H1 (cell line): ENCODE results near the gene KLHDC10. TPM values are rescaled to one million over a fixed set of nuclear protein-coding genes. Genes with fewer than 3 reads are reported as not detected.

Experiments
- CTCF ChIA-PET: fragments of 300-600 bp; sonication (Branson Sonifier 250); formaldehyde crosslinking; loops from one replicate; lab custom pipeline; 2021; ENCODE audit not compliant: partially characterized antibody; lab: Charles Lee
- POLR2A ChIA-PET: fragments of 300-600 bp; sonication (Branson Sonifier 250); formaldehyde crosslinking; loops from one replicate; lab custom pipeline; 2021; ENCODE audit warnings: inconsistent platforms; ENCODE audit not compliant: partially characterized antibody; lab: Charles Lee
- DNase-seq, 2 experiments: peaks; one replicate each; pipeline versions ENCODE4 v3.0.0 to v3.0.0-alpha.2; 2010 to 2022; ENCODE audit warnings: low spot score in 2 of 2, low read depth in 1 of 2, mixed read lengths in 1 of 2
- FAIRE-seq: peaks from 2 replicates; lab custom pipeline; 2011; peaks lifted over from hg19 to GRCh38; lab: Jason Lieb, UNC
- H2AFZ ChIP-seq: 2 replicates; pipeline ENCODE4 v1.8.1; 2012; ENCODE audit warnings: low read length, inconsistent platforms
- H2AK5ac ChIP-seq: 2 replicates; pipeline ENCODE4 v1.6.1; 2013; ENCODE audit warnings: low read depth, low read length
- H2BK120ac ChIP-seq: replicated peaks from 2 replicates; pipeline ENCODE3; 2013; ENCODE audit warnings: low read depth, low read length, inconsistent platforms
- H2BK12ac ChIP-seq: 2 replicates; pipeline ENCODE4 v1.6.1; 2013; ENCODE audit warnings: low read depth, low read length
- H2BK15ac ChIP-seq: 2 replicates; pipeline ENCODE4 v1.6.1; 2013; ENCODE audit warnings: low read length
- H2BK20ac ChIP-seq: 2 replicates; pipeline ENCODE4 v1.6.1; 2013; ENCODE audit warnings: low read length
- H2BK5ac ChIP-seq: 2 replicates; pipeline ENCODE4 v1.6.1; 2013; ENCODE audit warnings: low read depth, low read length
- H3K14ac ChIP-seq: 2 replicates; pipeline ENCODE4 v1.6.1; 2013; ENCODE audit warnings: inconsistent platforms; ENCODE audit not compliant: insufficient read length
- H3K18ac ChIP-seq: 2 replicates; pipeline ENCODE4 v1.6.1; 2013; ENCODE audit warnings: low read length; ENCODE audit errors: extremely low read depth
- H3K23ac ChIP-seq: 2 replicates; pipeline ENCODE4 v1.6.1; 2013; ENCODE audit warnings: inconsistent platforms; ENCODE audit not compliant: insufficient read length
- H3K23me2 ChIP-seq: 2 replicates; pipeline ENCODE4 v1.6.1; 2013; ENCODE audit warnings: low read depth, low read length
- H3K27ac ChIP-seq: 2 replicates; pipeline ENCODE4 v1.6.1; 2011; ENCODE audit warnings: low read depth, low read length, inconsistent platforms
- H3K27me3 ChIP-seq, 4 experiments: replicated peaks in 1 of 4; 1 replicate in 1 of 4; 2 replicates in 3 of 4; pipeline versions ENCODE4 v1.6.1 to v1.8.1; 2011 to 2013; ENCODE audit warnings: low read length in 3 of 4, mild to moderate bottlenecking in 3 of 4, inconsistent platforms in 2 of 4, mixed read lengths in 2 of 4, moderate library complexity in 1 of 4; ENCODE audit not compliant: control insufficient read depth in 3 of 4, insufficient read depth in 3 of 4; ENCODE audit errors: extremely low read depth in 1 of 4
- H3K36me3 ChIP-seq, 4 experiments: 2 replicates each; pipeline versions ENCODE4 v1.6.1 to v1.8.1; 2011 to 2013; ENCODE audit warnings: mild to moderate bottlenecking in 4 of 4, low read length in 3 of 4, moderate library complexity in 2 of 4, control low read depth in 1 of 4, inconsistent platforms in 1 of 4; ENCODE audit not compliant: insufficient read depth in 4 of 4, control insufficient read depth in 2 of 4
- H3K4ac ChIP-seq: replicated peaks from 2 replicates; pipeline ENCODE3; 2013; ENCODE audit warnings: low read length, low read depth, mixed read lengths, inconsistent platforms; ENCODE audit not compliant: insufficient read length
- H3K4me1 ChIP-seq, 4 experiments: replicated peaks in 1 of 4; 1 replicate in 1 of 4; 2 replicates in 3 of 4; pipeline versions ENCODE4 v1.6.1 to v1.8.1; 2011 to 2013; ENCODE audit warnings: low read length in 3 of 4, inconsistent platforms in 2 of 4, mixed read lengths in 1 of 4; ENCODE audit not compliant: insufficient read depth in 4 of 4, control insufficient read depth in 3 of 4
- H3K4me2 ChIP-seq, 2 experiments: 2 replicates each; pipeline versions ENCODE4 v1.6.1 to v1.8.1; 2011 to 2013; ENCODE audit warnings: low read depth in 2 of 2, low read length in 2 of 2, control low read depth in 1 of 2, inconsistent platforms in 1 of 2, mild to moderate bottlenecking in 1 of 2; ENCODE audit not compliant: insufficient read depth in 1 of 2
- H3K4me3 ChIP-seq, 4 experiments: fragments of 200-600, 300-600 bp in 1 of 4; sonication (generic), shearing (Covaris generic), sonication (Bioruptor Twin) in 1 of 4; 2 replicates each; pipeline versions ENCODE4 v1.5.1 to v1.8.1; 2011 to 2016; ENCODE audit warnings: low read length in 4 of 4, low read depth in 3 of 4, control low read depth in 2 of 4, inconsistent platforms in 2 of 4, mild to moderate bottlenecking in 2 of 4, mixed read lengths in 1 of 4, moderate library complexity in 1 of 4; ENCODE audit not compliant: insufficient read depth in 2 of 4; ENCODE audit errors: extremely low read depth in 1 of 4
- H3K56ac ChIP-seq: replicated peaks from 2 replicates; pipeline ENCODE3; 2013; ENCODE audit warnings: low read depth, mild to moderate bottlenecking, mixed read lengths, low read length, inconsistent platforms; ENCODE audit not compliant: insufficient read length
- H3K79me1 ChIP-seq: 2 replicates; pipeline ENCODE4 v1.6.1; 2013; ENCODE audit warnings: low read depth, low read length, control low read depth
- H3K79me2 ChIP-seq, 2 experiments: 2 replicates each; pipeline versions ENCODE4 v1.6.1 to v1.8.1; 2012 to 2013; ENCODE audit warnings: low read length in 2 of 2, mild to moderate bottlenecking in 2 of 2, inconsistent platforms in 1 of 2; ENCODE audit not compliant: insufficient read depth in 2 of 2, control insufficient read depth in 1 of 2
- H3K9ac ChIP-seq, 4 experiments: replicated peaks in 1 of 4; 1 replicate in 1 of 4; 2 replicates in 3 of 4; pipeline versions ENCODE4 v1.6.1 to v1.8.1; 2011 to 2013; ENCODE audit warnings: low read depth in 3 of 4, low read length in 3 of 4, control low read depth in 2 of 4, mild to moderate bottlenecking in 2 of 4, moderate library complexity in 2 of 4, inconsistent platforms in 1 of 4; ENCODE audit errors: extremely low read depth in 1 of 4
- H3K9me3 ChIP-seq, 2 experiments: 2 replicates each; pipeline versions ENCODE4 v1.6.1 to v1.8.1; 2012 to 2013; ENCODE audit warnings: mild to moderate bottlenecking in 2 of 2, moderate library complexity in 2 of 2, control low read depth in 1 of 2, inconsistent platforms in 1 of 2, low read depth in 1 of 2, low read length in 1 of 2, mixed read lengths in 1 of 2; ENCODE audit not compliant: insufficient read depth in 2 of 2
- H4K20me1 ChIP-seq, 2 experiments: replicated peaks in 1 of 2; 2 replicates each; pipeline versions ENCODE3 to v1.8.1; 2011 to 2013; ENCODE audit warnings: inconsistent platforms in 2 of 2, low read length in 2 of 2, mild to moderate bottlenecking in 1 of 2; ENCODE audit not compliant: insufficient read depth in 2 of 2, control insufficient read depth in 1 of 2
- H4K5ac ChIP-seq: 2 replicates; pipeline ENCODE4 v1.6.1; 2013; ENCODE audit warnings: low read length, low read depth, mixed read lengths, inconsistent platforms; ENCODE audit not compliant: insufficient read length
- H4K8ac ChIP-seq: 2 replicates; pipeline ENCODE4 v1.8.0; 2013; ENCODE audit warnings: mild to moderate bottlenecking, moderate library complexity, low read length, inconsistent platforms; ENCODE audit not compliant: insufficient read depth; ENCODE audit errors: extremely low read depth
- H4K91ac ChIP-seq: replicated peaks from 2 replicates; pipeline ENCODE3; 2013; ENCODE audit warnings: low read length, mixed read lengths, inconsistent platforms; ENCODE audit not compliant: insufficient read length
- ASH2L ChIP-seq: fragments of 200-600, 300-600 bp; sonication (generic); IDR thresholded peaks from one replicate; pipeline ENCODE4 v1.7.1; 2017; ENCODE audit warnings: low read length
- FOSL1 ChIP-seq: IDR thresholded peaks from 2 replicates; pipeline ENCODE4 v1.6.1; 2011; ENCODE audit warnings: mild to moderate bottlenecking, low read depth, low read length, moderate library complexity; ENCODE audit not compliant: insufficient read depth
- JUND ChIP-seq: IDR thresholded peaks from 2 replicates; pipeline ENCODE4 v1.6.1; 2011; ENCODE audit warnings: mild to moderate bottlenecking, improper control_type of control experiment, low read length
- KDM5A ChIP-seq: fragments of 200-600 bp; IDR thresholded peaks from 2 replicates; pipeline ENCODE4 v1.7.1; 2012; ENCODE audit warnings: mild to moderate bottlenecking, low read length, inconsistent platforms, mixed read lengths
- MAX ChIP-seq: IDR thresholded peaks from 2 replicates; pipeline ENCODE4 v1.6.1; 2012; ENCODE audit warnings: inconsistent platforms
- POLR2AphosphoS5 ChIP-seq: IDR thresholded peaks from 2 replicates; pipeline ENCODE4 v1.6.1; 2011; ENCODE audit warnings: low read depth, low read length
- POU5F1 ChIP-seq: IDR thresholded peaks from 2 replicates; pipeline ENCODE4 v1.6.1; 2011; ENCODE audit warnings: low read depth, mild to moderate bottlenecking, low read length, moderate library complexity
- RBBP5 ChIP-seq: IDR thresholded peaks from 2 replicates; pipeline ENCODE4 v1.7.1; 2012; ENCODE audit warnings: low read depth, mild to moderate bottlenecking, inconsistent platforms, low read length, moderate library complexity, borderline replicate concordance
- RXRA ChIP-seq: IDR thresholded peaks from 2 replicates; pipeline ENCODE4 v1.6.1; 2011; ENCODE audit warnings: low read depth, mild to moderate bottlenecking, low read length, moderate library complexity; ENCODE audit not compliant: insufficient read depth
- SAP30 ChIP-seq: fragments of 300-600 bp; sonication (generic); IDR thresholded peaks from 2 replicates; pipeline ENCODE4 v1.7.1; 2012; ENCODE audit warnings: low read length, moderate library complexity, mild to moderate bottlenecking, inconsistent platforms; ENCODE audit not compliant: insufficient read depth, insufficient replicate concordance
- SIN3A ChIP-seq, 2 experiments: IDR thresholded peaks in 1 of 2; conservative IDR thresholded peaks in 1 of 2; 2 replicates each; pipeline ENCODE4 v1.6.1; 2011 to 2012; ENCODE audit warnings: low read length in 2 of 2, improper control_type of control experiment in 1 of 2, low read depth in 1 of 2, mild to moderate bottlenecking in 1 of 2
- TAF1 ChIP-seq: IDR thresholded peaks from 2 replicates; pipeline ENCODE4 v1.6.1; 2011; ENCODE audit warnings: mild to moderate bottlenecking, low read depth, low read length
- WGBS, 2 experiments: shearing (Covaris generic) in 1 of 2; methylation state at CpG; one replicate each; pipeline versions ENCODE4 v1.1.6 to v1.1.7; 2013 to 2015; ENCODE audit warnings: low lambda C conversion rate in 2 of 2, mixed read lengths in 2 of 2, inconsistent platforms in 1 of 2, low coverage in 1 of 2, missing lambda C conversion rate in 1 of 2; ENCODE audit not compliant: insufficient replicate concordance in 2 of 2, insufficient coverage in 1 of 2, insufficient read length in 1 of 2; ENCODE audit errors: extremely low coverage in 1 of 2, missing lambda C conversion rate in 1 of 2; 5-methylcytosine and 5-hydroxymethylcytosine counted together
- polyA plus RNA-seq, 7 experiments: library from polyadenylated mRNA; depleted of rRNA in 3 of 7; stranded (reverse) in 5 of 7; unstranded in 2 of 7; fragments of >200 nt in 5 of 7; fragments of 200-250 nt in 2 of 7; gene quantifications; 1 replicate in 5 of 7; 2 replicates in 1 of 7; 4 replicates in 1 of 7; pipeline versions ENCODE4 v1.2.1 to v1.2.3, GENCODE V29; 2011 to 2013; ENCODE audit warnings: missing spikeins in 2 of 7, mixed read lengths in 2 of 7
- total RNA-seq: library from RNA; stranded (reverse); fragmentation: NEBNext Ultra II Directional; extraction: Animal tissue kit (Norgen Biotek cat#: 25700); gene quantifications from 2 replicates; pipeline ENCODE4 v1.2.1, GENCODE V29; 2021

The KLHDC10 gene
- total and polyA plus RNA-seq, 2 of the 8 experiments (the other 6 are each of a cell fraction or from before 2014, with no cell fraction given): 6.6 to 14.5 TPM

- H2BK15ac ChIP-seq: no peak overlapping the region
- no peak for FAIRE-seq
- TF ChIP-seq SIN3A (conservative IDR thresholded peaks at IDR 0.05 in 1 of 2, IDR thresholded peaks at IDR 0.05 in 1 of 2; ENCODE audit: low read depth in 1 of 2, low read length in 2 of 2) (no peak), JUND (no peak), POLR2AphosphoS5 (no peak), KDM5A (no peak), TAF1 (no peak), ASH2L (no peak), RBBP5 (no peak), SAP30 (no peak), POU5F1 (no peak), RXRA (no peak), FOSL1 (no peak), MAX (no peak)
Measured at GRCh38 chr7:130107949-130108674, 37.8 kb downstream of the KLHDC10 start.

More at GRCh38 chr7:130107949-130108674, 37.8 kb downstream of the KLHDC10 start:
- Histone ChIP-seq H3K79me2 (no peaks in the 10 kb centered on the region), H2AK5ac (no peak overlapping the region), H4K91ac (no peak overlapping the region), H2BK120ac (no peak overlapping the region), H2BK5ac (no peak overlapping the region), H4K8ac (no peak overlapping the region), H3K4me1 (no peaks in the 10 kb centered on the region), H3K23me2 (no peaks in the 10 kb centered on the region), H3K4me3 (no peak overlapping the region), H3K56ac (no peak overlapping the region), H3K14ac (no peak overlapping the region), H3K4ac (no peak overlapping the region), H3K27ac (no peak overlapping the region), H4K5ac (no peak overlapping the region), H2AFZ (no peak overlapping the region), H3K18ac (no peak overlapping the region), H3K23ac (no peak overlapping the region), H3K27me3 (no peaks in the 10 kb centered on the region), H2BK12ac (no peak overlapping the region), H3K9ac (no peak overlapping the region), H2BK20ac (no peak overlapping the region), H3K9me3 (no peaks in the 10 kb centered on the region), H3K36me3 (no peaks in the 10 kb centered on the region), H3K79me1 (no peaks in the 10 kb centered on the region), H4K20me1 (peaks cover 0 to 2% of the 10 kb centered on the region in 2 experiments), H3K4me2 (no peak overlapping the region)
- ChIA-PET POLR2A (interaction anchor here (0.6 kb wide), 1 partner anchor 13 kb away, joined by 3 read pairs; no protein-coding TSS in a partner anchor), CTCF (interaction anchor here (0.6 to 4.4 kb wide), 7 partner anchors 11 to 1502 kb away, joined by 3 to 13 read pairs (median 3); no protein-coding TSS in a partner anchor)
- DNase-seq: no peak
- WGBS, 2 experiments: 96% methylated on average over 27 of the region's 31 CpGs; no CpG with 5 or more reads in 1 of the 2 experiments
